ENCODE data around the gene ABHD16A. TPM values are rescaled to one million over a fixed set of nuclear protein-coding genes. Genes with fewer than 3 reads are reported as not detected.

ABHD16A gene
- polyA plus RNA-seq, 1 donor from 2014 or later = 130 TPM

DNA sequence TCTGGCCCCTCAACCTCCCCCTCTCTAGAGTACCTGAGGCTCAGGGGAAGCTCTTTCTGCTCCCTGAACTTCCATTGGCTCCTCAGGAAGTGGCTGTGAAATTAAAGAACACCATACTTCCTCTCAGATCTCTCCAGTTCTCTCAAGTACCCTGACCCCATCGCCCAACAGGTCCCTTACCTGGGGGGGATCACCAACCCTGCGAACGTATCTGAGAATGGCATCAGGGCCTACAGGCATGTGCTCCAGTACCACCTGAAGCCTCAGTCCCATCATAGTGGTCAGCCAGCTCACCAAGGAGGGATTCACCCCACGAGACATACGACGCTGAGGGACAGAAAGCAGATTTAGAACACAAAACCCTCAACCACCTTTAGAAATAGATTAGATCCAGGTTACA lies 62.5 kb downstream of the ABHD16A start:
- H3K4me2 ChIP-seq (ENCODE audit: low read length) = no peak overlapping the region
- TF ChIP-seq RAD21 (conservative IDR thresholded peaks at IDR 0.05) (no peak), TAF1 (IDR thresholded peaks at IDR 0.05; ENCODE audit: low read depth) (no peak), EZH2 (IDR thresholded peaks at IDR 0.05; ENCODE audit: borderline replicate concordance, insufficient read depth, low read length, poor library complexity, severe bottlenecking) (no peak), POLR2AphosphoS5 (IDR thresholded peaks at IDR 0.05) (no peak), SMC3 (conservative IDR thresholded peaks at IDR 0.05; ENCODE audit: poor library complexity) (no peak), MXI1 (conservative IDR thresholded peaks at IDR 0.05; ENCODE audit: poor library complexity, severe bottlenecking) (no peak), EP300 (conservative IDR thresholded peaks at IDR 0.05; ENCODE audit: poor library complexity, severe bottlenecking) (no peak)
- TF ChIP-seq, protein P1, sequence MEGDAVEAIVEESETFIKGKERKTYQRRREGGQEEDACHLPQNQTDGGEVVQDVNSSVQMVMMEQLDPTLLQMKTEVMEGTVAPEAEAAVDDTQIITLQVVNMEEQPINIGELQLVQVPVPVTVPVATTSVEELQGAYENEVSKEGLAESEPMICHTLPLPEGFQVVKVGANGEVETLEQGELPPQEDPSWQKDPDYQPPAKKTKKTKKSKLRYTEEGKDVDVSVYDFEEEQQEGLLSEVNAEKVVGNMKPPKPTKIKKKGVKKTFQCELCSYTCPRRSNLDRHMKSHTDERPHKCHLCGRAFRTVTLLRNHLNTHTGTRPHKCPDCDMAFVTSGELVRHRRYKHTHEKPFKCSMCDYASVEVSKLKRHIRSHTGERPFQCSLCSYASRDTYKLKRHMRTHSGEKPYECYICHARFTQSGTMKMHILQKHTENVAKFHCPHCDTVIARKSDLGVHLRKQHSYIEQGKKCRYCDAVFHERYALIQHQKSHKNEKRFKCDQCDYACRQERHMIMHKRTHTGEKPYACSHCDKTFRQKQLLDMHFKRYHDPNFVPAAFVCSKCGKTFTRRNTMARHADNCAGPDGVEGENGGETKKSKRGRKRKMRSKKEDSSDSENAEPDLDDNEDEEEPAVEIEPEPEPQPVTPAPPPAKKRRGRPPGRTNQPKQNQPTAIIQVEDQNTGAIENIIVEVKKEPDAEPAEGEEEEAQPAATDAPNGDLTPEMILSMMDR (IDR thresholded peaks at IDR 0.05; ENCODE audit: poor library complexity, severe bottlenecking) = no peak
- no peaks in the 10 kb centered on the region for H4K20me1 ChIP-seq (ENCODE audit: insufficient read depth)
- no peaks in the 10 kb centered on the region for H3K9me2 ChIP-seq (ENCODE audit: insufficient read depth, low read length)
- H3K36me3 ChIP-seq (ENCODE audit: insufficient read depth, low read length) = no peaks in the 10 kb centered on the region
- no peak overlapping the region for H3K9ac ChIP-seq (ENCODE audit: low read length)
- no peaks in the 10 kb centered on the region for H3K9me3 ChIP-seq (ENCODE audit: low read length)
- no peaks in the 10 kb centered on the region for H3F3A ChIP-seq (ENCODE audit: insufficient read depth, low read length, poor library complexity, severe bottlenecking)
- no peaks in the 10 kb centered on the region for H3K27me3 ChIP-seq (ENCODE audit: insufficient read depth, low read depth, low read length)
- no peak overlapping the region for H3K4me3 ChIP-seq (ENCODE audit: low read length)
- no peak overlapping the region for H3K27ac ChIP-seq (ENCODE audit: low read length)
- H2AFZ ChIP-seq (ENCODE audit: low read depth, low read length) = no peak overlapping the region
- H3K79me2 ChIP-seq (replicated peaks; ENCODE audit: insufficient read depth, low read length) = no peaks in the 10 kb centered on the region

GRCh38 chr6:31639449-31639861 lies 63.7 kb downstream of the ABHD16A start:
- H3K9me2 ChIP-seq (ENCODE audit: insufficient read depth, low read length) = no peaks in the 10 kb centered on the region
- no peaks in the 10 kb centered on the region for H3F3A ChIP-seq (ENCODE audit: insufficient read depth, low read length, poor library complexity, severe bottlenecking)
- no peaks in the 10 kb centered on the region for H4K20me1 ChIP-seq (ENCODE audit: insufficient read depth)
- H3K36me3 ChIP-seq (ENCODE audit: insufficient read depth, low read length) = no peaks in the 10 kb centered on the region
- no peak overlapping the region for H3K4me2 ChIP-seq (ENCODE audit: low read length)
- H3K9ac ChIP-seq (ENCODE audit: low read length) = no peak overlapping the region
- no peak overlapping the region for H3K4me3 ChIP-seq (ENCODE audit: low read length)
- no peaks in the 10 kb centered on the region for H3K79me2 ChIP-seq (replicated peaks; ENCODE audit: insufficient read depth, low read length)
- H3K27ac ChIP-seq (ENCODE audit: low read length) = no peak overlapping the region
- TF ChIP-seq RAD21 (conservative IDR thresholded peaks at IDR 0.05) = no peak
- TF ChIP-seq TAF1 (IDR thresholded peaks at IDR 0.05; ENCODE audit: low read depth) = no peak
- TF ChIP-seq EZH2 (IDR thresholded peaks at IDR 0.05; ENCODE audit: borderline replicate concordance, insufficient read depth, low read length, poor library complexity, severe bottlenecking) = no peak
- no peak for TF ChIP-seq POLR2AphosphoS5 (IDR thresholded peaks at IDR 0.05)
- TF ChIP-seq, protein P1 (IDR thresholded peaks at IDR 0.05; ENCODE audit: poor library complexity, severe bottlenecking) = no peak
- no peak for TF ChIP-seq EP300 (conservative IDR thresholded peaks at IDR 0.05; ENCODE audit: poor library complexity, severe bottlenecking)
- TF ChIP-seq REST (IDR thresholded peaks at IDR 0.05; ENCODE audit: borderline replicate concordance) = no peak
- TF ChIP-seq SMC3 (conservative IDR thresholded peaks at IDR 0.05; ENCODE audit: poor library complexity) = no peak
- TF ChIP-seq MXI1 (conservative IDR thresholded peaks at IDR 0.05; ENCODE audit: poor library complexity, severe bottlenecking) = no peak
- no peak overlapping the region for H2AFZ ChIP-seq (ENCODE audit: low read depth, low read length)
- no peaks in the 10 kb centered on the region for H3K27me3 ChIP-seq (ENCODE audit: insufficient read depth, low read depth, low read length)
- no peaks in the 10 kb centered on the region for H3K9me3 ChIP-seq (ENCODE audit: low read length)

Measured in neural cell (in vitro differentiated cells).